Lower leg skin (tissue), 3 donors: ENCODE measurements around the gene PVALB.

Experiments used
- CTCF ChIP-seq, 3 donors: fragments of 450-650 bp; IDR thresholded peaks; one replicate each; pipeline ENCODE4 v1.5.1; 2016; ENCODE audit warnings: antibody characterized with exemption in 3 of 3, mild to moderate bottlenecking in 3 of 3, moderate library complexity in 2 of 3
- POLR2A ChIP-seq, 2 donors: fragments of 450-650 bp; IDR thresholded peaks; one replicate each; pipeline ENCODE4 v1.6.1; 2016 to 2017; ENCODE audit warnings: antibody characterized with exemption in 2 of 2, mild to moderate bottlenecking in 1 of 2, moderate library complexity in 1 of 2

DNA sequence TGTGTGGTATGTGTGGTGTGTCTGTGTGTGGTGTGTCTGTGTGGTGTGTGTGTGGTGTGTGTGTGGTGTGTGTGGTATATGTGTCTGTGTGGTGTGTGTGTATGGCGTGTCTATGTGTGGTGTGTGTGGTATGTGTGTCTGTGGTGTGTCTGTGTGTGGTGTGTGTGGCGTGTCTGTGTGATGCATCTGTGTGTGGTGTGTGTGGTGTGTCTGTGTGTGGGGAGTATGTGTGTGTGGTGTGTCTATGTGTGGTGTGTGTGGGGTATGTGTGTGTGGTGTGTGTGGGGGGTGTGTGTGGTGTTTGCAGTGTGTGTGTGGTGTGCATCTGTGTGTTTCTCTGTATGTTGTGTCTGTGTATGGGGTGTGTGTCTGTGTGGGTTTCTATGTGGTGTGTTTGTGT is 7.8 kb upstream of the PVALB start:
- TF ChIP-seq CTCF (IDR thresholded peaks at IDR 0.05) (peak in 1 of 3 donors; percentile 32), POLR2A (IDR thresholded peaks at IDR 0.05) (no peak)
